Kidney (tissue), 14 donors: ENCODE results near the gene S100A16. TPM values are rescaled to one million over a fixed set of nuclear protein-coding genes. Genes with fewer than 3 reads are reported as not detected.
A peak's percentile ranks its signal among the peaks of the same experiment; 100 is the strongest.
"Not testable (repeated sequence)": the region's sequence is repeated elsewhere in the genome, so short reads cannot be mapped to it uniquely, and the experiment has no call there.

Experiments
- DNase-seq, 5 donors: peaks; one replicate each; pipeline ENCODE4 v3.0.0-alpha.2; 2013 to 2020
- FAIRE-seq: peaks from 2 replicates; lab custom pipeline; 2012; peaks lifted over from hg19 to GRCh38; lab: Jason Lieb, UNC
- H3K27ac ChIP-seq, 2 donors: one replicate each; pipeline ENCODE4 v1.7.0; 2013; ENCODE audit warnings: low read depth in 2 of 2, low read length in 2 of 2, inconsistent platforms in 1 of 2
- H3K27me3 ChIP-seq: one replicate; pipeline ENCODE4 v1.7.1; 2013; ENCODE audit warnings: low read length, inconsistent platforms; ENCODE audit not compliant: control insufficient read depth, insufficient read depth
- H3K36me3 ChIP-seq, 3 donors: one replicate each; pipeline versions ENCODE4 v1.7.0 to v1.7.1; 2013; ENCODE audit warnings: low read length in 3 of 3, control low read depth in 1 of 3, inconsistent platforms in 1 of 3; ENCODE audit not compliant: insufficient read depth in 3 of 3, control insufficient read depth in 2 of 3
- H3K4me1 ChIP-seq, 3 donors: one replicate each; pipeline versions ENCODE4 v1.7.0 to v1.7.1; 2013; ENCODE audit warnings: low read length in 3 of 3, inconsistent platforms in 1 of 3, low read depth in 1 of 3; ENCODE audit not compliant: control insufficient read depth in 2 of 3, insufficient read depth in 2 of 3
- H3K4me3 ChIP-seq, 3 donors: one replicate each; pipeline versions ENCODE4 v1.7.0 to v1.8.1; 2013; ENCODE audit warnings: low read length in 3 of 3, control low read depth in 1 of 3, inconsistent platforms in 1 of 3
- H3K9ac ChIP-seq, 3 donors: one replicate each; pipeline versions ENCODE4 v1.7.0 to v1.7.1; 2013; ENCODE audit warnings: low read length in 3 of 3, control low read depth in 1 of 3, inconsistent platforms in 1 of 3
- H3K9me3 ChIP-seq, 3 donors: one replicate each; pipeline versions ENCODE4 v1.7.0 to v1.7.1; 2013; ENCODE audit warnings: low read length in 3 of 3, control low read depth in 1 of 3, inconsistent platforms in 1 of 3; ENCODE audit not compliant: control insufficient read depth in 2 of 3, insufficient read depth in 1 of 3
- intact Hi-C: fragments of 100-400 bp; cut with DNase I; formaldehyde crosslinking; loops from one replicate; pipeline ENCODE4 v1.11.1; 2022
- polyA plus RNA-seq: library from polyadenylated mRNA; stranded (reverse); fragments of 350-450 nt; fragmentation: Illumina TruSeq; extraction: RNeasy Lipid Tissue Mini Kit (QIAGEN cat#74804); gene quantifications from one replicate; pipeline ENCODE4 v1.2.3, GENCODE V29; 2014; ENCODE audit warnings: low read depth, low replicate concordance; ENCODE audit not compliant: insufficient read depth
- total RNA-seq: library from RNA; stranded (reverse); fragmentation: NEBNext Ultra II Directional; extraction: Animal tissue kit (Norgen Biotek cat#: 25700); gene quantifications from one replicate; pipeline ENCODE4 v1.2.1, GENCODE V29; 2021
- TF ChIP-seq, protein P1 (sequence below): IDR thresholded peaks from 3 replicates; pipeline ENCODE4 v1.5.1; 2012; ENCODE audit warnings: mild to moderate bottlenecking, moderate library complexity, borderline replicate concordance; ENCODE audit not compliant: insufficient read depth; ENCODE audit errors: extremely low read depth
- donor health status: control.
- donor health status: control.
- donor health status: control.
- donor health status: control.
- donor health status: control.
- donor health status: DM: yes; HTN: yes; CAD: no.
- donor health status: Normal renal cell carcinoma (clear cell type).

The S100A16 gene
- total and polyA plus RNA-seq, 2 donors from 2014 or later, result 119 to 174 TPM

DNA sequence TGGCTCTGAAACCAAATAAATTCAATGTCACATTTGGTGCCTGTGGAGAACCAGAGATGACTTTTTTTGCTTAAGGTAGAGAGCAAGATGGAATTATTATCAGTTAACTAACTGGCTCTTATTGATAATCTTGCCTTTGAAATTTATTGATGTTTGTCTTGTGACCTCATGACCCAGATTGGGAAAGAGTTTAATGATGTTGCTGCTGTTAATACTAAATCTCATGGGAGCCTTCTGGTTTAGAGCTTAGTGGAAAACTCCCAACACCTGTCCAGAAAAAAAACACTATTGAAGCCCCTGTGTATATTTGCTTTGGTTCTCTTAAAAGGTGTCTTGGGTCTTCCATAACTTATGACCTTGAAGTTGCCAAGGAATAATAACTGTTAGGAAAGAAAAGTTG is 30.9 kb upstream of the S100A16 start:
- no peak overlapping the region for H3K9ac ChIP-seq
- TF ChIP-seq, protein P1, sequence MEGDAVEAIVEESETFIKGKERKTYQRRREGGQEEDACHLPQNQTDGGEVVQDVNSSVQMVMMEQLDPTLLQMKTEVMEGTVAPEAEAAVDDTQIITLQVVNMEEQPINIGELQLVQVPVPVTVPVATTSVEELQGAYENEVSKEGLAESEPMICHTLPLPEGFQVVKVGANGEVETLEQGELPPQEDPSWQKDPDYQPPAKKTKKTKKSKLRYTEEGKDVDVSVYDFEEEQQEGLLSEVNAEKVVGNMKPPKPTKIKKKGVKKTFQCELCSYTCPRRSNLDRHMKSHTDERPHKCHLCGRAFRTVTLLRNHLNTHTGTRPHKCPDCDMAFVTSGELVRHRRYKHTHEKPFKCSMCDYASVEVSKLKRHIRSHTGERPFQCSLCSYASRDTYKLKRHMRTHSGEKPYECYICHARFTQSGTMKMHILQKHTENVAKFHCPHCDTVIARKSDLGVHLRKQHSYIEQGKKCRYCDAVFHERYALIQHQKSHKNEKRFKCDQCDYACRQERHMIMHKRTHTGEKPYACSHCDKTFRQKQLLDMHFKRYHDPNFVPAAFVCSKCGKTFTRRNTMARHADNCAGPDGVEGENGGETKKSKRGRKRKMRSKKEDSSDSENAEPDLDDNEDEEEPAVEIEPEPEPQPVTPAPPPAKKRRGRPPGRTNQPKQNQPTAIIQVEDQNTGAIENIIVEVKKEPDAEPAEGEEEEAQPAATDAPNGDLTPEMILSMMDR, result no peak
- peak overlapping the region in 1 of 2 donors; percentile 7 for H3K27ac ChIP-seq
- H3K4me3 ChIP-seq, result no peak overlapping the region
- no peak for FAIRE-seq
- intact Hi-C loops, result no loop called here
- peaks cover 11 to 70% (median 32%) of the 10 kb centered on the region in 3 donors for H3K36me3 ChIP-seq
- DNase-seq, result no peak
- H3K4me1 ChIP-seq, result peaks cover 0 to 11% (median 5%) of the 10 kb centered on the region in 3 donors
- no peaks in the 10 kb centered on the region for H3K27me3 ChIP-seq
- no peaks in the 10 kb centered on the region for H3K9me3 ChIP-seq

DNA sequence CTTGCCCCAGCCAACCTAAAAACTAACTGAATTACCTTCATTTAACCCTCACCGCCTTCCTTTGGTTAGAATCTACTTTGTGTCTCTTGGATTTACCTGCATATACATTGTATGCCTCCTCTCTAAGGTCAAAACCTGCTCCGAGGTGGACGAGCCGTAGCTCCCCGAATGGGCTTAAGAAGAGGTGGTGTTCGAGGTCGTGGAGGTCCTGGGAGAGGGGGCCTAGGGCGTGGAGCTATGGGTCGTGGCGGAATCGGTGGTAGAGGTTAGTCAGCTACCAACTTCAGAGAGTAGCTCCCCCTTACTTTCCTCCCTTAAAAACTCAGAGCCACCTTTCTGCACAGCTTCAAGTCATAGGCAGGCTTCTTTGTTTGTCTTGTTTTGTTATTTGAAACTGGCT is 30.2 kb upstream of the S100A16 start:
- Histone ChIP-seq H3K4me1 (peaks cover 0 to 11% (median 2%) of the 10 kb centered on the region in 3 donors), H3K27me3 (no peaks in the 10 kb centered on the region), H3K9me3 (no peaks in the 10 kb centered on the region), H3K9ac (no peak overlapping the region), H3K36me3 (peaks cover 11 to 76% (median 35%) of the 10 kb centered on the region in 3 donors), H3K27ac (no peak overlapping the region), H3K4me3 (no peak overlapping the region)
- FAIRE-seq, result no peak
- TF ChIP-seq, protein P1, result no peak
- intact Hi-C loops, result no loop called here
- peak in 1 of 5 donors; percentile 42 for DNase-seq

DNA sequence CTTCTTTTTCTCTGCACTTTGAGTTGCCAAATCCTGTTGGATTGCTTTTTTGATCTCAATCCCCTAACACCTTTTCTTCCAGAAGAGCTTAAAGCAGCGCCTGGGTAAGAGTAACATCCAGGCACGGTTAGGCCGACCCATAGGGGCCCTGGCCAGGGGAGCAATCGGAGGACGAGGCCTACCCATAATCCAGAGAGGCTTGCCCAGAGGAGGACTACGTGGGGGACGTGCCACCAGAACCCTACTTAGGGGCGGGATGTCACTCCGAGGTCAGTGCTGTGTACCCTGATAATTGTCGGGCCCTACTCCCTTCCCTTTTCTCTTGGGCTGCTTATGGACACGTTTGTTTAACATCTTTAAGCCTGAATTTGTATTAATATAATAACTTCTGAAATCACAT is 29.2 kb upstream of the S100A16 start:
- H3K27me3 ChIP-seq, result no peaks in the 10 kb centered on the region
- peaks cover 13 to 84% (median 43%) of the 10 kb centered on the region in 3 donors for H3K36me3 ChIP-seq
- H3K9me3 ChIP-seq, result no peaks in the 10 kb centered on the region
- peak in 1 of 5 donors; percentile 37 for DNase-seq
- TF ChIP-seq, protein P1, result no peak
- no peak overlapping the region for H3K27ac ChIP-seq
- no peak overlapping the region for H3K9ac ChIP-seq
- FAIRE-seq, result no peak
- H3K4me3 ChIP-seq, result no peak overlapping the region
- H3K4me1 ChIP-seq, result peaks cover 0 to 6% (median 0%) of the 10 kb centered on the region in 3 donors
- intact Hi-C loops, result no loop called here

DNA sequence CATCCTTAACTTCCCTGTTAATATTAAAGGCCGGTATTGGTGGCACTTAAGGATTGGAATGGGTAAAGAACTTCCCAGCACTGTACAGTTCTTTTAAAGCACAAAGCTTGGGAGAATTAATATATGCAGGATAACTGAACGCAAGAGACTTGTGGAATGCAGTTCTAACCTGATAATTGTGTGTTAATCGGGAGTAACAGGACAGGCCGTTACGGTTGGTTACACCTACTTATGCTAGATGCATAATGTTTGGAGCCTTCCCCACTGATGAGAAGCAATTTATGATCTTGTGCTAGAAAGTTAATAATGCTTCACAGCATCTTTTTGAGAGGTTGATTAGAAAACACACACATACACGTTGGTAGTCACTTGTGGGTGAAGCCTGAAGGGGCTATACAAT is 27.9 kb upstream of the S100A16 start:
- no peaks in the 10 kb centered on the region for H3K27me3 ChIP-seq
- TF ChIP-seq, protein P1, result no peak
- H3K9ac ChIP-seq, result no peak overlapping the region
- H3K36me3 ChIP-seq, result peaks cover 18 to 93% (median 47%) of the 10 kb centered on the region in 3 donors
- no peak overlapping the region for H3K27ac ChIP-seq
- intact Hi-C loops, result no loop called here
- peaks cover 0 to 10% (median 2%) of the 10 kb centered on the region in 3 donors for H3K4me1 ChIP-seq
- DNase-seq (no peak), FAIRE-seq (no peak)
- H3K4me3 ChIP-seq, result peak overlapping the region in 1 of 3 donors; percentile 2
- H3K9me3 ChIP-seq, result no peaks in the 10 kb centered on the region

DNA sequence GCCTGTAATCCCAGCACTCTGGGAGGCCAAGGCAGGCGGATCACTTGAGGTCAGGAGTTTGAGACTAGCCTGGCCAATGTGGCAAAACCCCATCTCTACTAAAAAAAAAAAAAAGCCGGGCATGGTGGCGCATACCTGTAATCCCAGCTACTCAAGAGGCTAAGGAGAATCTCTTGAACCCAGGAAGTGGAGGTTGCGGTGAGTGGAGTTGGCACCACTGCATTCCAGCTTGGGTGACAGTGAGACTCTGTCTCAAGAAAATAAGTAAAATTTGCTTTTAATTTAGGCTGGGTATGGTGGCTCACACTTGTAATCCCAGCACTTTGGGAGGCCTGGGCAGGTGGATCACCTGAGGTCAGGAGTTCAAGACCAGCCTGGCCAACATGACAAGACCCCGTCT is 27.3 kb upstream of the S100A16 start:
- H3K27me3 ChIP-seq, FAIRE-seq, DNase-seq, H3K27ac ChIP-seq, H3K9me3 ChIP-seq, H3K4me3 ChIP-seq, H3K9ac ChIP-seq, intact Hi-C loops: not testable (repeated sequence)
- Histone ChIP-seq H3K4me1 (peaks cover 0 to 10% (median 4%) of the 10 kb centered on the region in 3 donors), H3K36me3 (peaks cover 12 to 86% (median 41%) of the 10 kb centered on the region in 3 donors)
